SK-N-SH (cell line): ENCODE results near the gene HMOX1.

Source experiments
- CTCF ChIP-seq: fragments of 200-600 bp; sonication (generic); IDR thresholded peaks from 2 replicates; pipeline ENCODE4 v1.6.1; 2017; ENCODE audit warnings: antibody characterized with exemption, mild to moderate bottlenecking, moderate library complexity
- EP300 ChIP-seq, 2 experiments: IDR thresholded peaks; 2 replicates each; pipeline versions ENCODE4 v1.4.0 to v1.6.1; 2012; ENCODE audit warnings: borderline replicate concordance in 1 of 2, low read depth in 1 of 2, low read length in 1 of 2
- FOSL2 ChIP-seq: IDR thresholded peaks from 2 replicates; pipeline ENCODE4 v1.4.0; 2012; ENCODE audit warnings: low read depth, mild to moderate bottlenecking, moderate library complexity, borderline replicate concordance
- FOXJ3 ChIP-seq: sonication (generic); formaldehyde crosslinking; IDR thresholded peaks from 2 replicates; pipeline ENCODE4 v1.5.1; 2020; ENCODE audit warnings: mild to moderate bottlenecking, missing genetic modification reagents
- GABPA ChIP-seq: IDR thresholded peaks from 2 replicates; pipeline ENCODE4 v1.4.0; 2012; ENCODE audit warnings: low read depth, mild to moderate bottlenecking
- JUND ChIP-seq: IDR thresholded peaks from 2 replicates; pipeline ENCODE4 v1.4.0; 2012
- NFIC ChIP-seq: IDR thresholded peaks from 2 replicates; pipeline ENCODE4 v1.4.0; 2012; ENCODE audit warnings: borderline replicate concordance
- REST ChIP-seq: IDR thresholded peaks from 2 replicates; pipeline ENCODE4 v1.6.1; 2012; ENCODE audit warnings: mild to moderate bottlenecking, low read depth, low read length, moderate library complexity
- SIN3A ChIP-seq: IDR thresholded peaks from 2 replicates; pipeline ENCODE4 v1.6.1; 2012; ENCODE audit warnings: low read depth, mild to moderate bottlenecking, low read length, moderate library complexity, borderline replicate concordance
- TAF1 ChIP-seq: IDR thresholded peaks from 2 replicates; pipeline ENCODE4 v1.6.1; 2012; ENCODE audit warnings: low read depth, mild to moderate bottlenecking, low read length, moderate library complexity, borderline replicate concordance
- USF1 ChIP-seq: IDR thresholded peaks from 2 replicates; pipeline ENCODE4 v1.4.0; 2012; ENCODE audit warnings: low read depth, borderline replicate concordance
- YY1 ChIP-seq: IDR thresholded peaks from 2 replicates; pipeline ENCODE4 v1.4.0; 2012; ENCODE audit warnings: low read depth, mild to moderate bottlenecking

GRCh38 chr22:35411102-35411501, 30.2 kb downstream of the HMOX1 start:
- TF ChIP-seq FOXJ3 (CRISPR knock-in tag) (no peak), REST (no peak), TAF1 (no peak), CTCF (no peak), GABPA (no peak), NFIC (no peak), YY1 (no peak), USF1 (no peak), SIN3A (no peak), JUND (no peak), EP300 (IDR thresholded peaks at IDR 0.05; ENCODE audit: borderline replicate concordance in 1 of 2, low read depth in 1 of 2, low read length in 1 of 2) (no peak), FOSL2 (no peak)
